Body of pancreas (tissue), 4 donors: Measurements from ENCODE around the gene FHOD3.

Source experiments
- CTCF ChIP-seq, 7 experiments: fragments of 450-650 bp in 4 of 7; fragments of 200-600 bp in 3 of 7; sonication (generic) in 3 of 7; IDR thresholded peaks; one replicate each; pipeline ENCODE4 v1.5.1; 2016 to 2019; ENCODE audit warnings: antibody characterized with exemption in 7 of 7
- POLR2A ChIP-seq, 3 donors: fragments of 450-650 bp; IDR thresholded peaks; one replicate each; pipeline ENCODE4 v1.6.1; 2016; ENCODE audit warnings: antibody characterized with exemption in 3 of 3, mild to moderate bottlenecking in 2 of 3

GRCh38 chr18:36360256-36360909 lies 62.9 kb downstream of the FHOD3 start:
- no peak for TF ChIP-seq CTCF (IDR thresholded peaks at IDR 0.05)
- no peak for TF ChIP-seq POLR2A (IDR thresholded peaks at IDR 0.05)
